GM21576 (cell line): ENCODE results near the gene SDK1.

Experiments used
- ATAC-seq: cut with Tn5 transposase; IDR thresholded peaks from one replicate; pipeline ENCODE4 v1.9.1; 2021; ENCODE audit warnings: mild to moderate bottlenecking, moderate library complexity; ENCODE audit not compliant: unreplicated experiment

Gene SDK1

GRCh38 chr7:3767917-3768777 is 467.1 kb downstream of the SDK1 start:
- ATAC-seq = no peak

GRCh38 chr7:3771906-3772305 is 470.9 kb downstream of the SDK1 start:
- no peak for ATAC-seq

- ATAC-seq = no peak
These were observed 477.3 kb downstream of the SDK1 start for GRCh38 chr7:3778345-3778744.

- no peak for ATAC-seq
These were observed 479.0 kb downstream of the SDK1 start for GRCh38 chr7:3780016-3780415.

- no peak for ATAC-seq
These were observed 479.5 kb downstream of the SDK1 start for GRCh38 chr7:3780525-3780924.

GRCh38 chr7:3781607-3782006 is 480.6 kb downstream of the SDK1 start:
- ATAC-seq = no peak

- no peak for ATAC-seq
These were observed 486.7 kb downstream of the SDK1 start for GRCh38 chr7:3787717-3788264.

- no peak for ATAC-seq
These were observed 489.8 kb downstream of the SDK1 start for GRCh38 chr7:3790803-3791202.

- ATAC-seq = no peak
These were observed 490.3 kb downstream of the SDK1 start for GRCh38 chr7:3791327-3791726.

- no peak for ATAC-seq
These were observed 494.1 kb downstream of the SDK1 start for GRCh38 chr7:3795141-3795540.

GRCh38 chr7:3795781-3796180 is 494.7 kb downstream of the SDK1 start:
- no peak for ATAC-seq

GRCh38 chr7:3805151-3805550 is 504.1 kb downstream of the SDK1 start:
- ATAC-seq = no peak

GRCh38 chr7:3806516-3806915 is 505.5 kb downstream of the SDK1 start:
- no peak for ATAC-seq

GRCh38 chr7:3807824-3808223 is 506.8 kb downstream of the SDK1 start:
- ATAC-seq = no peak

- ATAC-seq = no peak
These were observed 520.4 kb downstream of the SDK1 start for GRCh38 chr7:3821488-3821887.

- ATAC-seq = no peak
These were observed 524.4 kb downstream of the SDK1 start for GRCh38 chr7:3825491-3825890.

- ATAC-seq = no peak
These were observed 531.1 kb downstream of the SDK1 start for GRCh38 chr7:3832199-3832598.

- ATAC-seq = no peak
These were observed 534.1 kb downstream of the SDK1 start for GRCh38 chr7:3835109-3835508.

GRCh38 chr7:3836855-3837254 is 535.8 kb downstream of the SDK1 start:
- ATAC-seq = no peak

- no peak for ATAC-seq
These were observed 543.6 kb downstream of the SDK1 start for GRCh38 chr7:3844540-3845151.

GRCh38 chr7:3846738-3847137 is 545.7 kb downstream of the SDK1 start:
- no peak for ATAC-seq

- no peak for ATAC-seq
These were observed 546.3 kb downstream of the SDK1 start for GRCh38 chr7:3847336-3847735.
